NCI-H446 (cell line): ENCODE data around the gene BMP10.
A peak's percentile ranks its signal among the peaks of the same experiment; 100 is the strongest.

Source experiments
- DNase-seq, 2 experiments: peaks; one replicate each; lab custom pipeline; 2025; lab: John Stamatoyannopoulos, UW

BMP10 gene, protein sequence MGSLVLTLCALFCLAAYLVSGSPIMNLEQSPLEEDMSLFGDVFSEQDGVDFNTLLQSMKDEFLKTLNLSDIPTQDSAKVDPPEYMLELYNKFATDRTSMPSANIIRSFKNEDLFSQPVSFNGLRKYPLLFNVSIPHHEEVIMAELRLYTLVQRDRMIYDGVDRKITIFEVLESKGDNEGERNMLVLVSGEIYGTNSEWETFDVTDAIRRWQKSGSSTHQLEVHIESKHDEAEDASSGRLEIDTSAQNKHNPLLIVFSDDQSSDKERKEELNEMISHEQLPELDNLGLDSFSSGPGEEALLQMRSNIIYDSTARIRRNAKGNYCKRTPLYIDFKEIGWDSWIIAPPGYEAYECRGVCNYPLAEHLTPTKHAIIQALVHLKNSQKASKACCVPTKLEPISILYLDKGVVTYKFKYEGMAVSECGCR

DNA sequence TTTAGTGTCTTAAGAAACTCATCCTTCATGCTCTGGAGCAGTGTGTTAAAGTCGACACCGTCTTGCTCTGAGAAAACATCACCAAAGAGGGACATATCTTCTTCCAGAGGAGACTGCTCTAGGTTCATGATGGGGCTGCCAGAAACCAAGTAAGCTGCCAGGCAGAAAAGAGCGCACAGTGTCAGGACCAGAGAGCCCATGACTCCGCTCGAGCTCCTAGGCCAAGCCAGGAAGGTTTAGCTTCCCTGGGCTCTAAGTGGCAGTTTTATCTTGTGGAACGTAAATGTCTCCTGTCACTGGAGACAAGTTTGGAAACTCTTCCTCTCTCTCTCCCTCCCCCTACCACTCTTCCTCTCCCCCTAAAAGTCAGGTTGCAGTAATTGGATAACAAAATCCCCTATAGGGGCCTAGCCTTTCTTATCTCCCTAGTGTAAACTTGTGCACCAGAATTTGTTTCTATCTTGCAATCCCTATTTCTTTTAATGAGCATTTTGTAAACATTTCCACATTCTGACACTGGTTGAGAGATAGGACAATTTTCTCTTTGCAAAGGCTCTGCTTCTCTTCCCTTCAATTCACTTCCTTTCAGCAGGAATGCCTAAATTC is at the start of gene BMP10:
Gene BMP10, minus strand, starts transcription at position 239 of the 606 bp plus-strand sequence. Its CDS starts 39 bp downstream, at position 200.
- no peak for DNase-seq

DNA sequence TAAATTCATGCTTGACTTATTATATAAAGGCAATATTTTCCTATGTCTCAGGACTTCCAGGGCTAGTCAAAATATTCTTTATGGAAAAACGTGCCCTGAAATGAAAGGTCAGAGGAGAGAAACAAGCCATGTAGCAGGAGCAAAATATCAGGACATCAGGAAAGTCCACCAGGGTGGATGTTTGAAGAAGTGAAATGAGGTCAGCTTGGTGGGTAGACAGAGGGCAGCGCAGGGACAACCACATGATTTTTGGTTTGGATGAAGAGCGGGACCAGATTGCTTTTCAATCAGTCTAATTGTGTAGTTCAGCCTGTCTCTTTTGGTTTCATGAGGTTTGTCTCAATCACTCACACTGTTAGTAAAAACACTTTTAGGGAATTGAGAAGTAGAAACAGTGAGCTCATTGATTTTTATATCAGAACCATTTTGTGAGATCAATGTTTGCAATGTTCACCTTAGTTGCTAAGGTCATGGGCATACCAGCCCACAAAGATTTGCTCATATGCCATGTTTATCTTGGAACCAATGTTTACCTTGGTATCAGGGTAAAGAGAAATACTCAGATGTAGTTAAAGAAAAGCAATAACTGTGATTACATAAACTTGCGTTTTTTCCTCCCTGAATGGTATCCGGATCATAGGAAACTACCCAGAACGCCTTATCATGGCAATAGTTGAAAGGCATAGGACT is 49.4 kb upstream of the BMP10 start:
- DNase-seq: no peak

DNA sequence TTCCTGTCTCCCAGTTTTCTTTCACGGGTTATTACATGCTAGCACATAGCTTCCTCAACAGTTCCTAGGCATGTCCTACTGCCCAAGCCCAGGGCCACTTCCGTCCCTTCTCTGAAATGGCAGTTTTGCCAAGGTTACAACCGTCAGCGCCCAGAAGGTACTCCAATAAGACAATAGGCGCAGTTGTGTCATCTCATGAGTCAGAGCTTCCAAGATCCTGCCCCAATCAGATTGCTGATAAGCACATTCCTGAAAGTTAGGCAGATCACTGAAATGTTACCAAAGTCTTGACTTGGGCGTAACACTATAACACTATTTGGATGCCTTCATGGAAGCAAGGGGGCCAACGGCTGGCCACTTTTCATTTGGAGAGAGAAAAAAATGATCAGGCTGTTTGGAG is 47.3 kb upstream of the BMP10 start:
- no peak for DNase-seq

DNA sequence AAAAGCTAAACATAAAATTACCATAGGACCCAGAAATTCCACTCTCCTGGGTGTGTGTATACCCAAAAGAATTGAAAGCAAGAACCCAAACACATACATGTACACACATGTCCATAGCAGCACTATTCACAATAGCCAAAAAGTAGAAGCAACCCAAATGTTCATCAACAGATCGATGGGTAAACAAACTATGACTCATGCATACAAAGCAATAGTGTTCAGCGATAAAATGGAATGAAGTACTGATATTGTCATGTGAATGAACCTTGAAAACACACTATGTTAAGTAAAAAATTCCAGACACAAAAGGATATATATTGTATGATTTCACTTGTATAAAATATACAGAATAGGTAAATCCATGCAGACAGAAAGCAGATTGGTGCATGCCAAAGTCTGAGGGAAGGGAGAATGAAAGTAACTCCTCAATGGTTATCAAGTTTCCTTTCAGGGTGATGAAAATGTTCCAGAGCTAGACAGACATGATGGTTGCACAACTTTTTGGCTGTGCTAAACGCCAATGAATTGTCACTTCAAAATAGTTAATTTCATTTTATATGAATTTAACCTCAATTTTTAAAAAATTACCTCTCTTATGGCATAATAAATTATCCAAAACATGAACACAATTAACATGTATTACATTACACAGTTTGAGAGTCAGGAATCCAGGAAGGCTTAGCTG is 46.0 kb upstream of the BMP10 start:
- no peak for DNase-seq

DNA sequence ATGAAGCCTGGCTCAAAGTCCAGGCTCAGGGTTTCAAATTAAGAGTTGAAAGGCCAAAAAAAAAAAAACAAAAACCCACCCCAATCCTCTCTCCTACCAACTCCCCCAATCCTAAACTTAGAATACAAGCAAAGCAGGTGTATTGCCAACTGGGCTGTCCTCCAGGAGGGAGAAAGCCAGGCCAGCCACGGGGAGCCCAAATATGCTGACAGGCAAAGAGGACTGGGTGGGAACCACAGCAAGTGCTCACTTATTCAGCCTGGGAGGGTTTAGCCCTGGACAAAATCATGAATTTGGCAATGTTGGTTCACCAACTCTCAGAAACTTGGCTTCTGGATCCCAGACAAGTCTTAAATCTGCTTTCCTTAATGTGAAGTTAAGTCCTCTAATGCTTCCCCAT is 45.0 kb upstream of the BMP10 start:
- no peak for DNase-seq

DNA sequence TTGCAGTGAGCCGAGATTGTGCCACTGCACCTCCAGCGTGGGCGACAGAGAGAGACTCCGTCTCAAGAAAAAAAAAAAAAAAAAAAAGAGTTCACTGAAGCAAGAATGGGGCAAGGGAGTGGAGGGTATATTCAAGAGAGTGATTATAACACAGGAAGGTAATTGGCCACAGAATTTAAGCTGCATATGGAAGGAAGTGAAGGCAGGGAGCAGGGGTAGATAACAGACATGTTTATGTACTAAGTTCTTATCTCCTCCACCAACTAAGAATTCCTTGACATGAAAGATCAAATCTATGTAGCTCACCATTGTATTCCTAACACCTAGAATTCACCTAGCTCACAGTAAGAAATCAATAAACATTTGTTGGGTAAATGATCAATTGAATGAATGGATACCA is 44.2 kb upstream of the BMP10 start:
- DNase-seq: no peak

DNA sequence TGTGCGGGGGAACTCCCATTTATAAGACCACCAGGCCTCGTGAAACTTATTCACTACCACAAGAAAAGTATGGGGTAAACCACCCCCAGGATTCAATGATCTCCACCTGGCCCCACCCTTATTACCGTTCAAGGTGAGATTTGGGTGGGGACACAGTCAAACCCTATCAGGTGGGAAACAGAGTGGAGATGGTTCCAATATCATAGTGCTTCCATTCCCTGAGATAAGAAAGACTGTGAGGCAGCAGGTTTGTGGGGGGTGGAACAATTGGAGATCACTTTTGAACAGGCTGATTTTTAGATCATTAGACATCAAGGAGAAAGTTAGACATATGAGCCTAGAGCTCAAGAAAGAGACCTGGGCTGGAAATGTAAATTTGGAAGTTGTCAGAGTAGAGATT is 42.2 kb upstream of the BMP10 start:
- no peak for DNase-seq

DNA sequence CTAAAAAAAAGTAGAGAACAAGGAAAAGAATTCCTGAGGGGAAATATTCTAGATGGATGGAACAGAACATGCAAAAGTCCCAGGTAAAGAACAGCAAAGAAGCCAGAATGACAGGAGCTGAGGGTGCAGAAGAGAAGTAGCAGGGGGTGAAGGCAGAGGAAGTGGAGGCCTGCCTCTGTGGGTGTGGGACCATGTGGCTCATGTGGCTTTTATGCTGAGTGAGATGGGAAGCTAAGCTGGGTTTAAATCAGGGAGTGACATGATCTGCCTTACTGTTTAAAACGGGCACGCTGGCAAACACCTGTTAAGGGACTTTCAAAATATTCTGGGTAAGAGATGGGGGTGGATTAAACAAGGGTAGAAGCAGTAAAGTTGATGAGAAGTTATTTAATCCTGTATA is 41.5 kb upstream of the BMP10 start:
- DNase-seq: no peak

DNA sequence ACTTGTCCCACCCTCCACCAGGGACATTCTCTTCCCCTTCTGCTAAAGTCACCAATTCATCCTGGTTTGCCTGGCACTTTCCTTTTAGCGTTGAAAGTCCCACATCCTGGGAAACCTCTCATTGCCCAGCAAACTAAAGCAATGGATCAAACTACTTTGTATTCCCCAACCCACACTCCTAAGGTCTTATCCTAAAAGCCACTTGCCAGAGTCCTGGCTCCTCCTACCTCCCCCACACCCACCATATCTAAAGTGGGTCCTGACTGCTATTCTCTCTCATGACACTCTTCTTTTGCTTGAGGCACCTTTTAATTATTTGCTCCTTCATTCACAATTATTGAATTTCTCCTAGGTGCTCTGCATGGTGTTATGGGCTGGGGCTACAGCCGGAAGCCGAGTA is 40.9 kb upstream of the BMP10 start:
- DNase-seq: no peak

DNA sequence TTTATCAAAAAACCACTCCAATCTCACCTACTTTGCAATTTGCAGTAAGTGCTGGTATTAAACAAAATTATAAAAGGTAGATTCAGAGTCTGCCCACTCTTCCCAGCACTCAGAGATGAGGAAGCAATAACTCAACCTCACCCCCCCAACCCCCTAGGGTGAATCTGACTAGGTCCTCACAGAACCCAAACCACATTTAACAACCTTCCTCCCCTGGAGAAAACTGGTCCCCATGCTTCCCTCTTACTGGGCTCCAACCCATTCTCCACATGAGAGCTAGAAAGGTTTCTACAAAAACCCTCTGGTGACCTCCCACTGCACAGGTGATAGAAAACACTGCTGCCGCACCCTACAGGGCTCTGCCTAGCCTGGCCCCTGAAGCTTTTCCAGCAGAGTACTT is 40.5 kb upstream of the BMP10 start:
- no peak for DNase-seq

DNA sequence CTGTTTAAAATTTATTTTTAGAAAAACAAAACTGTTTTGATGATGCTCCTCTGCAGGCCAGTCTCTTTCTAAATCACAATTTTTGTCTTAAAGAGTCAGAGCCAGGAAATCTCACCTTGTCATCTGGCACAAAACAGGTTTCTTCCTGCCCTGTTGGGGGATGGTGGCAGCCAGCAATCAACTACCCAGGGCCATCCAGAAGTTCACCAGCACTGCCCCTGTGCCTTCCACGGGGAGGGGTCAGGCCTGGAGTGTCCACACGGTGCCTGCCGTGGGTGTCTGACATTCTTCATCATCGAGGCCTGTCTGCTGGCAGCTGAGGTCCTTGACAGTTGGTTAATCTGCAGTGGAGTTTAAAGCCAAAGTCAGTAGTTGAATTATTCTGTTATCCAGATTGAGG is 40.0 kb upstream of the BMP10 start:
- no peak for DNase-seq

DNA sequence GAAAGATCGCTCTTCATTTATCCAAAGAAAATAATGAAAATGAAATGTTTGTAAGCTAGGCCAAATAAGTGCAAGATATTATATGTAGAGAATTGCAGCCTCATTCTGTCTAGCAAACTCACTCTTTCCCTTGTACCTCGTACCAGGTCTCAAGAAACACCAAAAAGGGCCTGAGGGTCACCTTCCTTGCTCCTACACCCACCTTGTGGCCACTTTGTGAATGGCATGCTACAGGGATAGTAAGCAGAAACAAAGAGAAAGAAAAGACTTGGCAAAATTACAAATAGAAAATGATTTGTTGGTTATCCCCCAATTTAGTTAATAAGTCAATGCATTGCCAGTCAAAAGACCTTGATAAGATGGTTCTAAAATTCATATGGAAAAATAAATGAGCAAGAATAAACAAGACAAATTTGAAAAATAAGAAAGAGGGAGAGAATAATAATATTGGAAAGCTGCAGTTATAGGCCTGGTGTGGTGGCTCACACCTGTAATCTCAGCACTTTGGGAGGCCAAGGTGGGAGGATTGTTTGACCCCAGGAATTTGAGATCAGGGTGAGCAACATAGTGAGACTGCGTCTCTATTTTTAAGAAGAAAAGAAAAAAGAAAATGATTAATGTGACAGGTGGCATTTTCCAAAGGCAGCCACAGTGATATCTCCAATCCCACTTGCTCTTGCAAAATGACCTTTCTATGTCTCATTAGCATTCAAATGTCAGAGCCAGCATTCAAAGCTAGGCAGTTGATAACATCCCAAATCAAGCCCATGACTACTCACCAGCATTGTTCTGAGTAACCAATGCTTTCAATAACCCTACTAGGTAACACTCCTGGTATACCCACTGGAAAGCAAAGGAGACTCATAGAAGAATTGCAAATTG is 38.8 kb upstream of the BMP10 start:
- peak; percentile 70 to 76 for DNase-seq

DNA sequence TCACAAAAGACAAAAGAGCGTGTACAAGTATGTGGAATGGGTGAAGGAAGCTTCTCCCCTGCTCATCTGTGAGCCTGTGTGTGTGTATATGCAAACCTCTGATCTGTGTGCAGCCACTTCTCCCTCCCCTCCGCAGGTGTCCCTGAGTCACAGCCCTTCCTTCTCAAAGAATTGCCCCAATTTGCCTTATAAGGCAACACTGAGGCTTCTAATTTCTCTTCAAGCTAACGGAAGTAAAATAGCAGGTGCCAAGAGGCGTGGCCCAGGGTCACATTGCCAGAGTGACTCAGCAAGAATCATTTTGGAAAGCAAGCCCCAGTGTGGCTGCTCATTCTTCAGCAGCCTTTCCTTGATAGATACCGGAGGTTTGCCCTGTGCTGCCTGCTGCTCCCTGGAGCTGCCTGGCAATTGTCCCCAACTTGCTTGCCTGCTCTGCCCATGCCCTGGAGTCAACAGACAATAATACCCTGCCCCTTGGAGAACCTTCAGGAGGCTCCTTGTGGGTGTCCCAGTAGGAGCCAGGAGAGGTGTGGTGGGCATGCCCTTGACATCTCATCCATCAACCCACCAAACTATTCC is 37.3 kb upstream of the BMP10 start:
- peak in 1 of 2 experiments; percentile 55 for DNase-seq

DNA sequence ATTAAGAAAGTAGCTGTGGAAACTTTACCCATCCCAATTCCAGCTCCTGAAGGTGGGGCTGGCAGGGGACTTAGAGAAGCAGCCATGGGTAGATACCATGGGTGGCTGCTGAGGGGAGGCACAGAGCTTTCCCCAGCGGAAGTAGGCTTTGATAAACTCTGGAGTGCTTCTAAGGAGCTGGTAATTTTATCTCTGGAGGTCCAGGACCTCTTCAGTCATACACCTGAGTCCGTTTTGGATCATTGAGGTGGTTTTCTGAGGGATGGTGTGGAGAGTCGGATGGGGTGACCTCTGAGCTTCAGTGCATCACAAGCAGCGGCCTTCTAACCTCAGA is 36.7 kb upstream of the BMP10 start:
- no peak for DNase-seq

DNA sequence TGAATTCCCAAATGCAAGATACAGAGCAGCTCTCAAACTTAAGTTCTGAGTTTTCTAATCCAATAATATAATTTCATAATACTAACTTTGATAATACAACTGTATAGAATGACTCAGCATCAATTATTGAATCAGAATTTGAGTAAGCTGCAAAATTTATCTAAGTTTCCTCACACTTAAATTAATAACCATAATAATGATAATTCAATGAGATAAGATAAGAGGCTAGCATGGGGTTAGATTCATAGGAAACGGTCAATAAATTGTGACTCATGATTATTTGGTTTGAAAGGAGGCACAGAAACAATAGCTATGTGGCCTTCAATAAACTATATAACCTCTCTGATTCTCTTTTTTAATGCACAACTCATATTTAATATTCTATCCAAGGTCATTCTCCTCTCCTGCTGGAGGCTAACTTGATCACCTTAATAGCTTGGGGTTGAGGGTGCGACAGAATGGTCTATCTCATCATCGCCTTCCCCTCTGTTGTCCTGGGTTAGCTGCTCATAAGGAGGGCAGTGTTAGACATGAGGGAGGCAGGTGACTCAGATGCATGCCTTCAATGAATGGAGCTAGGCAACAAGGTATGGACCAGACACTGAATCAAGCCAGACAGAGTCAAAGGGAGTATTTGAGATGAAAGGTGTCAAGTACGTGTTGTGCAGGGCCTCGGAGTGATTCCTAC is 36.2 kb upstream of the BMP10 start:
- DNase-seq: no peak

DNA sequence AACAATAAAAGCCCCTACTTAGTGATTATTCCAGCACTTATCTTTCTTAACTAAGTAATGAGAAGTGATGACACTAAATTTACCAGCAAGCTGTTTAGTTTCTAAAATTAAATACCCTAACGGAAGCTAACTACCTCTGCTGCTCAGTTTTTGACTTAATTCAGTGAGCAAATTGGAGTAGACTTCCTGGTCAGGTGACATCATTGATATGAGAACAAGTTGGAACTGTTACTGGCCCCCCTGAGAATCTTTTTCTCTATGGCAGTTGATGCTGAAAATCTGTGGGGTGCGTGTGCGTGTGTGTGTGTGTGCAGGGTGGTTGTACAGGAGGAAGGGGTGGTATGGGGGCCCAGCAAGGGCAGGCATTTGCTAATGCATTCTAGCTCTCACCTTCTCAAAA is 35.5 kb upstream of the BMP10 start:
- no peak for DNase-seq

DNA sequence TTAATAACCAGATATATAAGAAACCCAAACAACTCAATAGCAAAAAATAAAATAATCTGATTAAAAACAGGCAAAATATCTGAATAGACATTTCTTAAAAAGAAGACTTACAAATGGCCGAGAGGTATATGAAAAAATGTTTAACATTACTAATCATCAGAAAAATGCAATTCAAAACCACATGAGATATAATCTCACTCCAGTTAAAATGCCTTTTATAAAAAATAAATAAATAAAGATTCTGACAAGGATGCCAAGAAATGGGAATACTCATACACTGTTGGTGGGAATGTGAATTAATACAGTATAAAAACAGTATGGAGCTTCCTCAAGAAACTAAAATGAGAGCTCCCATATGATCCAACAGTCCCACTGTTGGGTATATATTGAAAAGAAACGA is 33.9 kb upstream of the BMP10 start:
- no peak for DNase-seq

DNA sequence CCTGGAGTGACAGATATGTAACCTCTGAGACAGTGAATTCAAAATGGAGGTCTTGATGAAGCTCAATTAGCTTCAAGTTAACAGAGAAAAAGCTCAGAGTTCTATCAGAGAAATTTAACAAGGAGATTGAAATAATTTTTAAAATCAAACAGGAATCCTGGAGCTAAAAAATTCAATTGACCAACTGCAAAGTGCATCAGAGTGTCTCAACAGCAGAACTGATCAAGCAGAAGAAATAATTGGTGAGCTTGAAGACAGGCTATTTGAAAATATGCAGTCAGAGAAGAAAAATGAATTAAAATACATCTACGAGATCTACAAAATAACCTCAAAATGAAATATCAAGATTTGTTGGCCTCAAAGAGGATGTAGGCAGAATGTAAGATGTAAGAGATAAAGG is 30.4 kb upstream of the BMP10 start:
- DNase-seq: no peak

DNA sequence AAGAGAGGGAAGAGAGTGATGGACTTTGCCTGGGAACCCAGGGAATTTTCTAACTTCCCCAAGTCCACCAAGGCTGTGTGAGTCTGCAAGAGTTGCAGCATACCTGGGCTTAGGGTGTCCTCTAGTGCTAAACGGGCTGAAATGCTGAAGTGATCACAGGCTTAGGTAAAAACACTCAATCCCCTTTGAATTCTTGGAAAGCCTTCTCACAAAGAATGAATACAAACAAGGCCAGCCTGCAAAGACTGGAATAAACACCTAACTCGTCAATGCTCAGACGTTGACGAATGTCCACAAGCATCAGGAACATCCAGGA is 30.0 kb upstream of the BMP10 start:
- no peak for DNase-seq

DNA sequence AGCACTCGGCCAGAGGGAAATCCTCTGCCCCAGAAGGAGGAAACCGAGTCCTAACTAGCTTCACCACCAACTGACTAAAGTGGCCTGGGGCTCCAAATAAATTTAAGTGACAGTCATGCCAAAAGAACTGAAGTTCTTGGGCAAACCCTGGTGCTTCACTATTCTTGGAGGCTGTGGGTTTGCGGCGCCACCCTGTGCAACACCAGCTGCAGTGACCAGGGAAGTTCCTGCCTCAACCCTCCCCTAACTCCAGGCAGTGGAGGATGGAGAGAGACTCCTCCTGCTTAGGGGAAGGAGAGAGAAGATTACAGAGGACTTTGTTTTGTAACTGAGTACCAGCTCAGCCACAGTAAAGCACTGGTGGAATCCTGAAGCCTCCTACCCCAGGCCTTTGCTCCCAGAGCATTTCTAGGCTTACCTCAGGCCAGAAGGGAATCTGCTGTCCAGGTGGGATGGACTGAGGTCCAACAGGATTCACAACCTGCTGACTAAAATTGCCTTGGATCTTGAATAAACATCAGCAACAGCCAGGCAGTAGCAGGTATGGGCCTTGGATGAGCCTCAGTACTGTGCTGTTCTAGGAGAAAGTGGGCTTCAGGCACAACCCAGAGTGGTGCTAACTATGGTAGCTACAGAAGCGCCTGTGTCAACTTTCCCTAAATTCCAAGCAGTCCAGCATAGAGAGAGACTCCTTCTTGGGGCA is 29.4 kb upstream of the BMP10 start:
- DNase-seq: no peak
